Neural crest cell (in vitro differentiated cells): ENCODE measurements around the gene NBEAL2. TPM values are rescaled to one million over a fixed set of nuclear protein-coding genes. Genes with fewer than 3 reads are reported as not detected.
"Not testable (repeated sequence)": the region's sequence is repeated elsewhere in the genome, so short reads cannot be mapped to it uniquely, and the experiment has no call there.

ENCODE experiments used
- DNase-seq: peaks from one replicate; pipeline ENCODE4 v3.0.0; 2021; ENCODE audit warnings: low read depth, mixed read lengths, low spot score
- H3K27ac Mint-ChIP-seq: one replicate; pipeline ENCODE4 v1.8.0; 2021; ENCODE audit warnings: mild to moderate bottlenecking, mixed read lengths; ENCODE audit not compliant: unreplicated experiment
- H3K27me3 Mint-ChIP-seq: 2 replicates; pipeline ENCODE4 v1.8.0; 2021; ENCODE audit warnings: low read depth, mild to moderate bottlenecking, mixed read lengths
- H3K36me3 Mint-ChIP-seq: 2 replicates; pipeline ENCODE4 v1.8.0; 2021; ENCODE audit warnings: low read depth, mild to moderate bottlenecking, mixed read lengths
- H3K4me1 Mint-ChIP-seq: 2 replicates; pipeline ENCODE4 v1.8.0; 2021; ENCODE audit warnings: mixed read lengths
- H3K4me3 Mint-ChIP-seq: one replicate; pipeline ENCODE4 v1.8.0; 2021; ENCODE audit warnings: mild to moderate bottlenecking, mixed read lengths
- H3K9me3 Mint-ChIP-seq: 2 replicates; pipeline ENCODE4 v1.8.0; 2021; ENCODE audit warnings: mixed read lengths
- total RNA-seq: library from RNA; stranded (reverse); gene quantifications from 2 replicates; pipeline ENCODE4 v1.2.1, GENCODE V29; 2021
- TF ChIP-seq, protein P1 (sequence below): fragments of 200-600 bp; sonication (generic); conservative IDR thresholded peaks from 2 replicates; pipeline ENCODE4 v1.5.0; 2021; ENCODE audit warnings: antibody characterized with exemption, mild to moderate bottlenecking

The NBEAL2 gene
- total RNA-seq, 1 donor from 2014 or later: 25.2 TPM

DNA sequence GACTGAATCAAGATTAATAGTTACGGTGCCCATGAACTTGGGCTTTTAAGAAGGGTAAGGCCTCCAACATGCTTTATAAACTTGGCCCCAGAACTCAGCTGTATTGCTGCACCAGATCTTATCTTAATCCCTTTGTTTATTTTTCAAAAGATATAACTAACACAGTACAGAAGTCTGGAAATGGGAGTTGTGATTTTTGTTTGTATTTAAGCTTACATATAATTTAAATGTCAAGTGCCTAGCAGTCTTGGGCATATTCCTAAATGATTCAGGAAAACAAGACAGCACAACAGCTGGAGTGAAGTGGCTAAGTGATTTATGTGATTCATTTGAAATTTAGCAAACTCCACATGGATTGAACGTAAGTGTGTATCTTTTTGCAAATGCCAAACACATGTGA, 56.2 kb downstream of the NBEAL2 start:
- Mint-ChIP-seq H3K9me3 (peaks cover 2% of the 10 kb centered on the region), H3K27me3 (no peaks in the 10 kb centered on the region), H3K27ac (no peak overlapping the region), H3K4me1 (peaks cover 4% of the 10 kb centered on the region), H3K36me3 (peaks cover 19% of the 10 kb centered on the region), H3K4me3 (no peak overlapping the region)
- DNase-seq: no peak
- TF ChIP-seq, protein P1, sequence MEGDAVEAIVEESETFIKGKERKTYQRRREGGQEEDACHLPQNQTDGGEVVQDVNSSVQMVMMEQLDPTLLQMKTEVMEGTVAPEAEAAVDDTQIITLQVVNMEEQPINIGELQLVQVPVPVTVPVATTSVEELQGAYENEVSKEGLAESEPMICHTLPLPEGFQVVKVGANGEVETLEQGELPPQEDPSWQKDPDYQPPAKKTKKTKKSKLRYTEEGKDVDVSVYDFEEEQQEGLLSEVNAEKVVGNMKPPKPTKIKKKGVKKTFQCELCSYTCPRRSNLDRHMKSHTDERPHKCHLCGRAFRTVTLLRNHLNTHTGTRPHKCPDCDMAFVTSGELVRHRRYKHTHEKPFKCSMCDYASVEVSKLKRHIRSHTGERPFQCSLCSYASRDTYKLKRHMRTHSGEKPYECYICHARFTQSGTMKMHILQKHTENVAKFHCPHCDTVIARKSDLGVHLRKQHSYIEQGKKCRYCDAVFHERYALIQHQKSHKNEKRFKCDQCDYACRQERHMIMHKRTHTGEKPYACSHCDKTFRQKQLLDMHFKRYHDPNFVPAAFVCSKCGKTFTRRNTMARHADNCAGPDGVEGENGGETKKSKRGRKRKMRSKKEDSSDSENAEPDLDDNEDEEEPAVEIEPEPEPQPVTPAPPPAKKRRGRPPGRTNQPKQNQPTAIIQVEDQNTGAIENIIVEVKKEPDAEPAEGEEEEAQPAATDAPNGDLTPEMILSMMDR: no peak

DNA sequence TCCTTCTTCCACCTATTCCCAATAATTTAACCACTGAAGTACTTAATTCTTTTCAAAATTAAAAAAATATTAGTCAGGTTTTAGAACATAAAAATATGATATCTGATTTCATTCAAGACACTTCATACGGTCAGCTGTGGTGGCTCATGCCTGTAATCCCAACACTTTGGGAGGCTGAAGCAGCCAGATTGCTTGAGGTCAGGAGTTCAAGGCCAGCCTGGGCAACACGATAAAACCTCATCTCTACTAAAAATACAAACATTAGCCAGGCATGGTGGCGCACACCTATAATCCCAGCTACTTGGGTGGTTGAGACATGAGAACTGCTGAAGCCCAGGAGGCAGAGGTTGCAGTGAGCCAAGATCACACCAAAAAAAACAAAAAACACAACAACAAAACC, 56.7 kb downstream of the NBEAL2 start:
- no peak overlapping the region for H3K27ac Mint-ChIP-seq
- TF ChIP-seq, protein P1: no peak
- H3K27me3 Mint-ChIP-seq: no peaks in the 10 kb centered on the region
- peaks cover 2% of the 10 kb centered on the region for H3K9me3 Mint-ChIP-seq
- H3K36me3 Mint-ChIP-seq: peaks cover 19% of the 10 kb centered on the region
- H3K4me3 Mint-ChIP-seq: no peak overlapping the region
- no peak for DNase-seq
- peaks cover 4% of the 10 kb centered on the region for H3K4me1 Mint-ChIP-seq

DNA sequence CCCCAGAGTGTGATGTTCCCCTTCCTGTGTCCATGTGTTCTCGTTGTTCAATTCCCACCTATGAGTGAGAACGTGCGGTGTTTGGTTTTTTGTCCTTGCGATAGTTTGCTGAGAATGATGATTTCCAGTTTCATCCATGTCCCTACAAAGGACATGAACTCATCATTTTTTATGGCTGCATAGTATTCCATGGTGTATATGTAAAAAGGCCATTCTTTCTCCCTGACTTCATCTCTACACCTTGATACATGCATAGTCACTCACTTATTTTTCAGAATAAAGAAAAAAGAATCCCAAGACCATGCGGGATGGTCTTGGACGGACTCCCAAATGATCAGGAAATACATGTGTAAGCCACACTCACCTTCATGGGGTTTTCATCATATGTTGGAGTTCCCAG, 57.8 kb downstream of the NBEAL2 start:
- not testable (repeated sequence) for H3K27me3 Mint-ChIP-seq, H3K4me1 Mint-ChIP-seq, H3K27ac Mint-ChIP-seq, H3K4me3 Mint-ChIP-seq, DNase-seq, H3K9me3 Mint-ChIP-seq
- H3K36me3 Mint-ChIP-seq: peaks cover 19% of the 10 kb centered on the region

DNA sequence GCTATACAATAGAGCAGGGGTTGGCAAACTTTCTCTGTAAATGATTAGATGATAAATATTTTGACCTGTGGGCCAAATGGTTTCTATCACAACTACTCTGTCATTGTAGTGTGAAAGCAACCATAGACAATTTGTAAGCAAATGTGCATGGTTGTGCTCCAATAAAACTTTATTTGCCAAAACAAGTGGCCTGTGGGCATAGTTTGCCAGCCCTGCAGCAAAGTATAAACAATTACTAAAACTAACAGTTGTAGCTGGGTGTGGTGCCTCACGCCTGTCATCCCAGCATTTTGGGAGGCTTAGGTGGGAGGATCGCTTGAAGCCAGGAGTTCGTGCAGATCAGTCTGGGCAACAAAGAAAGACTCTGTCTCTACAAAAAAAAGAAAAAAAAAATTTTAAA, 61.6 kb downstream of the NBEAL2 start:
- Mint-ChIP-seq H3K4me3 (no peak overlapping the region), H3K4me1 (no peaks in the 10 kb centered on the region), H3K27ac (no peak overlapping the region), H3K27me3 (no peaks in the 10 kb centered on the region), H3K9me3 (peaks cover 2% of the 10 kb centered on the region), H3K36me3 (peaks cover 17% of the 10 kb centered on the region)
- no peak for DNase-seq
- TF ChIP-seq, protein P1: no peak

DNA sequence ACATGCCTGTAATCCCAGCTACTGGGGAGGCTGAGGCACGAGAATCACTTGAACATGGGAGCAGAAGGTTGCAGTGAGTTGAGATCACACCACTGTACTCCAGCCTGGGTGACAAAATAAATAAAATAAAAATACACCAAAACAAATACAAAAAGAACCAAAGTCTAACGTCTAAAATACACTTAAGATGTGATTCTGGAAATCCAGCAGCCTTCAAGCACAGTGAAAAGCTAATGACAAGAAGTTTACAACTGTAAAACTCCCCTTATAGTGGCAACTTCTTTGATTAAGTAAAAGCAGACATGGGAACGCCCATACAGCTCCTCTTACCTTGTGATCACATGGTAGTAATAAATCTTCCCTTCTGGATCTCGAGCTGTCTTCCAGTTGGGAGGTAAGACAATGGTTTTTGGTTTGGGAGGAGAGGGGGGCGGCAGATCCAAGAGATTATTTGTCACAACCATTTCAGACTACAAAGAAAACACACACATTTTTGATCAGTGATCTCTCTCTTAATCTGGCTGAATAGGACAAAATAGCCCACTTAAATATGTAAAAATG, 62.8 kb downstream of the NBEAL2 start:
- peaks cover 13% of the 10 kb centered on the region for H3K36me3 Mint-ChIP-seq
- no peak overlapping the region for H3K4me3 Mint-ChIP-seq
- H3K4me1 Mint-ChIP-seq: peaks cover 1% of the 10 kb centered on the region
- peaks cover 2% of the 10 kb centered on the region for H3K9me3 Mint-ChIP-seq
- DNase-seq: no peak
- H3K27ac Mint-ChIP-seq: peak overlapping the region; percentile 39
- TF ChIP-seq, protein P1: no peak
- H3K27me3 Mint-ChIP-seq: no peaks in the 10 kb centered on the region

DNA sequence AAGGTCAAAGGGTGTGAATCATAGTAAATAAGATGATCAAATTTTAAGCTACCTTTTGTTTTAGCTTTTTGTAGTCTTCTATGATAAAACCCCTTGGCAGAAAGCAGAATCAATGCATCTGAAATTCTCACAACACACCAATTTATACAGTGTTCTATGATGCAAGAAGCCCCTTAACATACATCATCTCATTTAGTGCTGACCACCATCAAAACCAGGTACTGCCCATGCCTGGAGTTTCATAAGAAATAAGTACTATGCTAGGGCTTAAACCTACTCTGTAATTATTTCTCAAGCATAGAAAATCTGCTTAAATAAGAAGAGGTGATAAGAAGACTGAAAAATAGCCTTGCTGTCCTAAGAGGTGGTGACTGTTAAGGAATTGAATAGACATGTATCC, 67.6 kb downstream of the NBEAL2 start:
- Mint-ChIP-seq H3K36me3 (peaks cover 6% of the 10 kb centered on the region), H3K4me3 (no peak overlapping the region), H3K27me3 (no peaks in the 10 kb centered on the region), H3K9me3 (no peaks in the 10 kb centered on the region), H3K4me1 (peaks cover 4% of the 10 kb centered on the region), H3K27ac (no peak overlapping the region)
- TF ChIP-seq, protein P1: no peak
- DNase-seq: no peak
